Psoas muscle (tissue), 8 donors: ENCODE results near the gene VAMP8. TPM values are rescaled to one million over a fixed set of nuclear protein-coding genes. Genes with fewer than 3 reads are reported as not detected.
A peak's percentile ranks its signal among the peaks of the same experiment; 100 is the strongest.

Source experiments
- ATAC-seq, 4 donors: fragments of 200-7000 bp; cut with Tn5 transposase; one replicate each; pipeline ENCODE4 v1.9.1; 2020; ENCODE audit warnings: moderate library complexity in 3 of 4, mild to moderate bottlenecking in 2 of 4
- DNase-seq, 2 donors: peaks; one replicate each; pipeline ENCODE4 v3.0.0-alpha.2; 2020
- H3K27ac ChIP-seq: fragments of 200-600 bp; one replicate; pipeline ENCODE4 v1.8.0; 2022
- H3K27me3 ChIP-seq, 3 donors: fragments of 200-600 bp in 1 of 3; one replicate each; pipeline versions ENCODE4 v1.6.1 to v1.8.0; 2013 to 2022; ENCODE audit warnings: low read length in 2 of 3, mild to moderate bottlenecking in 2 of 3, moderate library complexity in 1 of 3; ENCODE audit not compliant: insufficient read depth in 3 of 3
- H3K36me3 ChIP-seq, 2 donors: fragments of 200-600 bp in 1 of 2; one replicate each; pipeline versions ENCODE4 v1.6.1 to v1.8.0; 2013 to 2022; ENCODE audit warnings: low read depth in 1 of 2, mild to moderate bottlenecking in 1 of 2, moderate library complexity in 1 of 2; ENCODE audit not compliant: insufficient read depth in 1 of 2
- H3K4me1 ChIP-seq: fragments of 200-600 bp; one replicate; pipeline ENCODE4 v1.8.0; 2022
- H3K4me3 ChIP-seq: fragments of 200-600 bp; one replicate; pipeline ENCODE4 v1.8.0; 2022; ENCODE audit warnings: mild to moderate bottlenecking
- H3K9me3 ChIP-seq: fragments of 200-600 bp; one replicate; pipeline ENCODE4 v1.8.0; 2022
- WGBS, 3 donors: extraction: QIAGEN DNeasy Blood & Tissue Kit; methylation state at CpG; one replicate each; pipeline versions ENCODE4 v1.1.6 to v1.1.7; 2013; 5-methylcytosine and 5-hydroxymethylcytosine counted together
- intact Hi-C, 2 donors: fragments of 100-400 bp; cut with DNase I; formaldehyde crosslinking; loops; one replicate each; pipeline versions ENCODE4 v1.11.0 to v1.14.2; 2022
- polyA plus RNA-seq, 3 donors: library from polyadenylated mRNA; stranded (reverse); fragments of 200-250 nt; gene quantifications; one replicate each; pipeline ENCODE4 v1.2.3, GENCODE V29; 2013
- total RNA-seq, 4 donors: library from RNA; stranded (reverse); fragmentation: NEBNext Ultra II Directional in 2 of 4; extraction: Animal tissue kit (Norgen Biotek cat#: 25700) in 2 of 4; gene quantifications; one replicate each; pipeline versions ENCODE4 v1.2.1 to v1.2.4, GENCODE V29; 2021 to 2023
- TF ChIP-seq, protein P1 (sequence below): fragments of 200-600 bp; IDR thresholded peaks from one replicate; pipeline ENCODE4 v1.8.0; 2022; ENCODE audit warnings: antibody characterized with exemption
- donor health status: healthy with polysubstance abuse.
- donor health status: DM: no; HTN: no; CAD: no; lungs with moderate emphysema.
- donor health status: Bipolar disorder and iron deficiency.
- donor health status: healthy.
- donor health status: DM: yes; HTN: yes; CAD: no.
- donor health status: DM: no; HTN: no; CAD: no.
- donor health status: DM: no; HTN: no; CAD: no.
- donor health status: DM: yes; HTN: yes; CAD: no.

Gene VAMP8
- total and polyA plus RNA-seq, 7 donors, result 11.7 to 25.4 (median 15.7) TPM

DNA sequence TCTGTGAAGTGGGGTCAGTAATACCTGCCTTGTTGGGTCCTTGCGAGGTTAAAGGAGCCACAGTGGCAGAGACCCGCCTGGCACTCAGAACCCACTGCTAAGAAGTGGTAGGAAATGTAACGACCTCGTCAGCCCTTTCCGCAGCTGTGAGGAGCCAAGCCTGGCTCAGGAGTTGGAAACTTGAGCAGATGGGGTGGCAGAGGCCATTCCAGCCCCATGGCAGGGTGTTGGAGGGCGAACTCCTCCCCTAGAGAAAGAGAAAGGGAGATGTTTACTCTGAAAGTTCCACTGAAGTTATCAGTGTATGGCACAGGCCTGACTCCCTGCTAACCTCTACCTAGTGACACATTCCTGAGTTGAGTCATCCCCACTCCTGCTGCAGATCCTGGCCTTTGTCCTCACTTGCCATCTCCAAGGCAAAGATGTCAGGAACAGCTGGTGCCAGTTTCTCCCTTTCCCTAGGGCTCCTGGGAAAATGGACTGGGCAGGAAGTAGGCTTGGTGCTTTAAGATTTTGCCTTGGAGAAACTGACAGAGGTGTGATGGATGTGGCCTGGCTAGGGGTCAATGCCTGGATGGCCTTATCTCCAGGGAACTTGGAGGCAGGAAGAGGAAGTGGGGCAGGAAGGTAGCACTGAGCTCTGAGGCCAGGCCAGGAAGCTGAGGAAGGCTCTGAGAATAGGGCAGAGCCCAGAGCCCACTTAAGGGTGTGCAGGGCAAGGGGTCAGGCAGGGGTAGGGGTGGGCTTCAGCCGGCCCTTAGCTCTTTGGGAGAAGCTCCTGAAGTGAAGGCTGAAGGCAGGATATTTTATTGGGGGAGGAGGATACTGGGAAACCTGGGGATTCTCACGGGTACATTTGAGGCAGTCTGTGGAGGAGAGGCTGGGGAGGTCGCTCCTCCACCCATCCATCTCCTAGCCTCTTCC, 7.7 kb downstream of the VAMP8 start:
- H3K36me3 ChIP-seq, result no peaks in the 10 kb centered on the region
- peak overlapping the region; percentile 81 for H3K4me3 ChIP-seq
- H3K9me3 ChIP-seq, result no peaks in the 10 kb centered on the region
- peaks cover 54% of the 10 kb centered on the region for H3K4me1 ChIP-seq
- H3K27me3 ChIP-seq, result no peaks in the 10 kb centered on the region
- intact Hi-C loops, result loop anchor here in 1 of 2 donors (1.0 kb wide), 1 partner anchor 46 kb away; the partner anchor contains the start of gene MAT2A
- peak; percentile 88 to 92 (median 90) for ATAC-seq
- 13 to 23% (median 19%) methylated on average over 9 of the region's 9 CpGs for WGBS, 3 donors
- TF ChIP-seq, protein P1, sequence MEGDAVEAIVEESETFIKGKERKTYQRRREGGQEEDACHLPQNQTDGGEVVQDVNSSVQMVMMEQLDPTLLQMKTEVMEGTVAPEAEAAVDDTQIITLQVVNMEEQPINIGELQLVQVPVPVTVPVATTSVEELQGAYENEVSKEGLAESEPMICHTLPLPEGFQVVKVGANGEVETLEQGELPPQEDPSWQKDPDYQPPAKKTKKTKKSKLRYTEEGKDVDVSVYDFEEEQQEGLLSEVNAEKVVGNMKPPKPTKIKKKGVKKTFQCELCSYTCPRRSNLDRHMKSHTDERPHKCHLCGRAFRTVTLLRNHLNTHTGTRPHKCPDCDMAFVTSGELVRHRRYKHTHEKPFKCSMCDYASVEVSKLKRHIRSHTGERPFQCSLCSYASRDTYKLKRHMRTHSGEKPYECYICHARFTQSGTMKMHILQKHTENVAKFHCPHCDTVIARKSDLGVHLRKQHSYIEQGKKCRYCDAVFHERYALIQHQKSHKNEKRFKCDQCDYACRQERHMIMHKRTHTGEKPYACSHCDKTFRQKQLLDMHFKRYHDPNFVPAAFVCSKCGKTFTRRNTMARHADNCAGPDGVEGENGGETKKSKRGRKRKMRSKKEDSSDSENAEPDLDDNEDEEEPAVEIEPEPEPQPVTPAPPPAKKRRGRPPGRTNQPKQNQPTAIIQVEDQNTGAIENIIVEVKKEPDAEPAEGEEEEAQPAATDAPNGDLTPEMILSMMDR, result no peak
- peak; percentile 45 to 61 for DNase-seq
- peak overlapping the region; percentile 89 for H3K27ac ChIP-seq

DNA sequence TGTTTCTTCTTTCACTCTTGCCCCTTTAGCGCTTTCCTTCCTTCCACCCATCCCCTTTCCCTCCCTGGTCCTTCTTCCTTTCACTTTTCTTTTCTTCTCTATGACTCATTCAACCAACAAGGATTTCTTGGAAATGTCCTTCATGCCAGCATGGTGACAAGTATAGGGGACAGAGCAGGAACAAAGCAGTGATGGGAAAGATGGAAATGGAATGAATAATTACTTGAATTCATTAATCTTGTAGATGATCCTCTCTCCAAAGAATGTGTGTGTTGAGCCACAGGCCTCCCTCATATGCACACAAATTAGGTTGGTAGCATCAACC, 8.4 kb downstream of the VAMP8 start:
- H3K4me1 ChIP-seq, result peaks cover 61% of the 10 kb centered on the region
- ATAC-seq (peak; percentile 31 to 59 (median 44)), DNase-seq (no peak)
- peak overlapping the region; percentile 81 for H3K4me3 ChIP-seq
- WGBS, 3 donors, result 42 to 88% (median 67%) methylated on average over 1 of the region's 1 CpG
- H3K27ac ChIP-seq, result peak overlapping the region; percentile 89
- H3K27me3 ChIP-seq, result no peaks in the 10 kb centered on the region
- TF ChIP-seq, protein P1, result no peak
- intact Hi-C loops, result loop anchor here in 1 of 2 donors (1.0 kb wide), 1 partner anchor 46 kb away; the partner anchor contains the start of gene MAT2A
- no peaks in the 10 kb centered on the region for H3K9me3 ChIP-seq
- no peaks in the 10 kb centered on the region for H3K36me3 ChIP-seq

GRCh38 chr2:85588236-85588635, 10.8 kb downstream of the VAMP8 start:
- H3K9me3 ChIP-seq, result no peaks in the 10 kb centered on the region
- ATAC-seq (no peak), DNase-seq (peak in 1 of 2 donors; percentile 42)
- peak overlapping the region; percentile 89 for H3K27ac ChIP-seq
- no peaks in the 10 kb centered on the region for H3K27me3 ChIP-seq
- intact Hi-C loops, result no loop called here
- H3K36me3 ChIP-seq, result peaks cover 0 to 4% of the 10 kb centered on the region in 2 donors
- peaks cover 74% of the 10 kb centered on the region for H3K4me1 ChIP-seq
- TF ChIP-seq, protein P1, result no peak
- WGBS, 3 donors, result 43 to 56% (median 51%) methylated on average over 4 of the region's 4 CpGs
- H3K4me3 ChIP-seq, result no peak overlapping the region

DNA sequence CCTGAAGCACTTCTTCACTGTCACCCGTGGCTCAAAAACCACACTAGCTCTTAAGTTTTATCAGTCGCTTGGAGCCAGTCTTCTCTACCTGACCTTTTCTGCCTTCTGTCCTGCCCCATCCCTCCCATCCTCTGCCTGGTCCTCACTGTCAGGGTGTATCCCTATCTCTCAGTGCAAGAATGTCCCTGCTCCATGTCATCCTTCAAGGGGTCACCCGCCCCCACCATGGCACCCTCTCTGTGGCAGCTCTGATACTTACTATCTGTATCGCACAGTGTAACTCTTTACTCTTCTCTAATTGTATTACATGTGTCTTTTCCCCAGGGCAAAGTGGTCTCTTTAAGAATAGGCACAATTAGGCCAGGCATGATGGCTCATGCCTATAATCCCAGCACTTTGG, 11.3 kb downstream of the VAMP8 start:
- Histone ChIP-seq H3K36me3 (peaks cover 0 to 5% of the 10 kb centered on the region in 2 donors), H3K4me1 (peaks cover 74% of the 10 kb centered on the region), H3K27ac (peak overlapping the region; percentile 89), H3K9me3 (no peaks in the 10 kb centered on the region), H3K4me3 (no peak overlapping the region), H3K27me3 (no peaks in the 10 kb centered on the region)
- intact Hi-C loops, result no loop called here
- DNase-seq (no peak), ATAC-seq (no peak)
- WGBS, 3 donors, result 61 to 75% (median 62%) methylated on average over 4 of the region's 4 CpGs
- TF ChIP-seq, protein P1, result no peak
